ENCODE results near the gene PDE4B. TPM values are rescaled to one million over a fixed set of nuclear protein-coding genes. Genes with fewer than 3 reads are reported as not detected.
"Not testable (repeated sequence)": the region's sequence is repeated elsewhere in the genome, so short reads cannot be mapped to it uniquely, and the experiment has no call there.

The PDE4B gene
- polyA plus RNA-seq, 3 donors from 2014 or later: 7.4 to 25.1 (median 18.9) TPM

DNA sequence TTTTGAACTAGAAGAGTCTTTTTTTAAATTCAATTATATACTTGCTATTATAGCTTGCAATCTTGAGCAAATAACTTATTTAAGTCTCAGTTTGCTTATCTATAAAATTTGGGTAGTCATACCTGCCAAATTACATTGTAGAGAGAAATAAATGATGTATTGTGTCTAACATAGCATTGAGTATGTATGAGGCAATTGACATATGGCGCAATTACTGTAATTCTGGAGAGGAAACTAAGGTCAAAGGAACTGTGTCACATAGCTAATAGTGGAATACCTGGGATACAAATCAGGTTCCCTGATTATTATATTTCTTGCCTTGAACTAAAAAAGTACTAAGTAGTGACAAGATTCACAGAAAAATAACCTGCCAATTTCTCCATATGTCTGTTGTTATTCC, 302.5 kb downstream of the PDE4B start:
- H3K4me3 Mint-ChIP-seq: no peak overlapping the region

DNA sequence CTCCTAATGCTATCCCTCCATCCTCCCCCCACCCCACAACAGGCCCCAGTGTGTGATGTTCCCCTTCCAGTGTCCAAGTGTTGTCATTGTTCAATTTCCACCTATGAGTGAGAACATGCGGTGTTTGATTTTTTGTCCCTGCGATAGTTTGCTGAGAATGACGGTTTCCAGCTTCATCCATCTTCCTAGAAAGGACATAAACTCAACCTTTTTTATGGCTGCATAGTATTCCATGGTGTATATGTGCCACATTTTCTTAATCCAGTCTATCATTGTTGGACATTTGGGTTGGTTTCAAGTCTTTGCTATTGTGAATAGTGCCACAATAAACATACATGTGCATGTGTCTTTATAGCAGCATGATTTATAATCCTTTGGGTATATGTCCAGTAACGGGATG, 308.3 kb downstream of the PDE4B start:
- H3K27me3 Mint-ChIP-seq (ENCODE audit: low read depth in 3 of 3); H3K36me3 Mint-ChIP-seq: not testable (repeated sequence)

More for the DNA sequence above, 302.5 kb downstream of the PDE4B start:
- Mint-ChIP-seq H3K36me3 (no peaks in the 10 kb centered on the region), H3K4me1 (no peaks in the 10 kb centered on the region), H3K27ac (no peak overlapping the region), H3K27me3 (ENCODE audit: low read depth in 3 of 3) (no peaks in the 10 kb centered on the region), H3K9me3 (peaks cover 0 to 12% (median 0%) of the 10 kb centered on the region in 6 donors)
- no peak for DNase-seq

DNA sequence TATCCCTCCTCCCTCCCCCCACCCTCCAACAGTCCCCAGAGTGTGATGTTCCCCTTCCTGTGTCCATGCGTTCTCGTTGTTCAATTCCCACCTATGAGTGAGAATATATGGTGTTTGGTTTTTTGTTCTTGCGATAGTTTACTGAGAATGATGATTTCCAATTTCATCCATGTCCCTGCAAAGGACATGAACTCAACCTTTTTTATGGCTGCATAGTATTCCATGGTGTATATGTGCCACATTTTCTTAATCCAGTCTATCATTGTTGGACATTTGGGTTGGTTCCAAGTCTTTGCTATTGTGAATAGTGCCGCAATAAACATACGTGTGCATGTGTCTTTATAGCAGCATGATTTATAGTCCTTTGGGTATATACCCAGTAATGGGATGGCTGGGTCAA, 311.4 kb downstream of the PDE4B start:
- not testable (repeated sequence) for H3K27me3 Mint-ChIP-seq (ENCODE audit: low read depth in 3 of 3); H3K4me1 Mint-ChIP-seq; DNase-seq; H3K27ac Mint-ChIP-seq; H3K4me3 Mint-ChIP-seq; H3K36me3 Mint-ChIP-seq
- H3K9me3 Mint-ChIP-seq: peaks cover 0 to 11% (median 5%) of the 10 kb centered on the region in 6 donors

More for the DNA sequence above, 308.3 kb downstream of the PDE4B start:
- H3K9me3 Mint-ChIP-seq: peaks cover 0 to 16% (median 4%) of the 10 kb centered on the region in 6 donors
- DNase-seq, H3K4me3 Mint-ChIP-seq, H3K27ac Mint-ChIP-seq, H3K4me1 Mint-ChIP-seq: not testable (repeated sequence)

DNA sequence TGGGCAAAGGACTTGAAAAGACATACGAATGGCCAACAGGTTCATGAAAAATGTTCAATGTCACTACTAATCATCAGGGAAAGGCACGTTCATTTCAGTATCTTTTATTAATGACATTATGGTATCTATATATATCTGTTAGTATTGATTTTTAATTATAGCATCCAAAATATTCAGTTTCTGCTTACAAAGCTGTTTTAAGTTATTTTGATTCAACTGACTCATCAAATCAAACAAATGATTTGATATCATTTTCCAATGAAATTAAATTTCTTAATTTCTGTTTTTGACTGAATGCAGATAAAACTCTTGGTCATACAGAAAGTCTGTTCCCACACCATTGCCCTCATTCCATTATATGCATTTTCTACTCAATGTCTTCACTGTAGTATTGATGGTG, 315.9 kb downstream of the PDE4B start:
- no peak overlapping the region for H3K27ac Mint-ChIP-seq
- H3K9me3 Mint-ChIP-seq: peaks cover 0 to 5% (median 1%) of the 10 kb centered on the region in 6 donors
- no peaks in the 10 kb centered on the region for H3K27me3 Mint-ChIP-seq (ENCODE audit: low read depth in 3 of 3)
- H3K4me1 Mint-ChIP-seq: no peaks in the 10 kb centered on the region
- no peaks in the 10 kb centered on the region for H3K36me3 Mint-ChIP-seq
- H3K4me3 Mint-ChIP-seq: no peak overlapping the region
- DNase-seq: no peak

DNA sequence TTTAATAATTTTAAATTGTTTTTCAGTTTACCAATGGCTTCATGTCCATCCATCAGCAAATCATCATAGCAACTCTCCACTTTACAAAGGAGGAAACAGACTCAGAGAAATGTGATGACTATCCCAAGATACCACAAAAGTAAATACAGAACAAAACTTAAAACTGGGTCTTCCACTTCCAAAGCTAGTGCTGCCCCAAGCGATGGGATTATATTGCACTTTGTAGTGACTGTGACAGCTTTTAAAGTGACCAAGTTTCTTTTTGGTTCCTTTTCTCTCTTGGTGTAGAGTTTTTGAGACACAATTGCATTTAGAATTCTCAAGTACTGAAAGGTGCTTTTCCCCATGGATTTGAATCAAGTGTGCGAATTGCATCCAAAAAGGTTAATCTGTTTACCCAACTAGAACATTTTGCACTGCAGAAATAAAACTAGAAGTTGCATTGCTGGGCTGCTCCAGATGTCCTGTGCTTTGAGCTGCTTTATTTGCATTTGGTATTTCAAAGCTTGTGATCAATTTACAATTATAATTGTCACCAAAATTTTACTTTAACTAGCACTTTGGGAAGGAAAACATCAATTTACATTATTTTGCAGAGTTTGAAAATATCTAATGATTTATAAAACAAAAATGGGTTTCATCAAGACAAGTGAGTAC, 320.2 kb downstream of the PDE4B start:
- no peaks in the 10 kb centered on the region for H3K36me3 Mint-ChIP-seq
- H3K9me3 Mint-ChIP-seq: peaks cover 0 to 3% (median 0%) of the 10 kb centered on the region in 6 donors
- no peaks in the 10 kb centered on the region for H3K27me3 Mint-ChIP-seq (ENCODE audit: low read depth in 3 of 3)
- DNase-seq: no peak
- no peaks in the 10 kb centered on the region for H3K4me1 Mint-ChIP-seq
- H3K4me3 Mint-ChIP-seq: no peak overlapping the region
- no peak overlapping the region for H3K27ac Mint-ChIP-seq

DNA sequence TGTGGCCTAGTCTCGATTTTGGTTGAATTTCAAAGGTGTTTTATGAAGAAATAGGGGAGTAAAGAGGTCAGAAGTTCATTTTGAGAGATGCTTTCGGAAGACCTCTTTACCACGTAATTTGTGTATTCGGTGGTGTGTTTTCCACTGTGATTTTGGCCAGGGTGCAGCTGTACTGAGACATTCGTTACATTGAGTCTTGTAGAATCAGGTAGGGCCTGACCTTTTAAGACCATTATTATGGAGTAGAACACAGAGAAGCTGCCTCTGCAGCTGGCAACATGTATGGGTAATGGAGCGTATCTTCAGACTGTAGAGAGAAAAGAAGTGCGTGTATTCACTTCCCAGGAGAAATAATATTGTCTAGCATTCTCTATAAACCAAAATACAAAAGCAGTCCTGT, 326.5 kb downstream of the PDE4B start:
- no peak overlapping the region for H3K4me3 Mint-ChIP-seq
- no peaks in the 10 kb centered on the region for H3K4me1 Mint-ChIP-seq
- H3K27ac Mint-ChIP-seq: no peak overlapping the region
- no peaks in the 10 kb centered on the region for H3K36me3 Mint-ChIP-seq
- H3K27me3 Mint-ChIP-seq (ENCODE audit: low read depth in 3 of 3): no peaks in the 10 kb centered on the region
- peaks cover 0 to 6% (median 0%) of the 10 kb centered on the region in 6 donors for H3K9me3 Mint-ChIP-seq
- no peak for DNase-seq

DNA sequence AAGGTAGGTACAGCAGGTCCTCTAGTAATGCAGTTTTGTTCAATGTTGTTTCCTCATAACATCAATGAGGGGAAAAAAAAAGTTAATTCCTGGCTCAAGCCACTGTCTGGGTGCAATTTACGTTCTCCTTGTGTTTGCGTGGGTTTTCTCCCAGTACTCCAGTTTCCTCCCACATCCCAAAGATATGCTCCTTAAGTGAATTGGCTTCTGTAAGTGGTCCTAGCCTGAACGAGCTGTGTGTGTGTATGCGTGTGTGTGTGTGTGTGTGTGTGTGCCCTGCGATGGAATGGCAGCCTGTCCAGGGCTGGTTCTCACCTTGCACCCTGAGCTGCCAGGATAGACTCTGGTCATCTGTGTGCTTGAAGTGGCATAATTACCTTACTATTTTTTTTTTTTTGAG, 332.0 kb downstream of the PDE4B start:
- Mint-ChIP-seq H3K27ac (no peak overlapping the region), H3K4me1 (no peaks in the 10 kb centered on the region), H3K4me3 (no peak overlapping the region), H3K27me3 (ENCODE audit: low read depth in 3 of 3) (no peaks in the 10 kb centered on the region), H3K36me3 (no peaks in the 10 kb centered on the region), H3K9me3 (peaks cover 0 to 10% (median 1%) of the 10 kb centered on the region in 6 donors)
- DNase-seq: no peak

DNA sequence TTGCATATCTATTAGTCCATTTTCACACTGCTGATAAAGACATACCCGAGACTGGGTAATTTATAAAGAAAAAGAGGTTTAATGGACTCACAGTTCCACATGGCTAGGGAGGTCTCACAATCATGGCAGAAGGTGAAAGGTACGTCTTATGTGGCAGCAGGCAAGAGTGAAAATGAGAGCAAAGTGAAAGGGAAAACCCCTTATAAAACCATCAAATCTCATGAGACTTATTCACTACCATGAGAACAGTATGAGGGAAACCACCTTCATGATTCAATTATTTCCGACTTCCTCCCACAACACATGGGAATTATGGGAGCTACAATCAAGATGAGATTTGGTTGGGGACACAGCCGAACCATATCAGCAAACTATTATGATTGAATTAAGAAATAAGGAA, 335.9 kb downstream of the PDE4B start:
- not testable (repeated sequence) for H3K4me1 Mint-ChIP-seq; H3K36me3 Mint-ChIP-seq; H3K9me3 Mint-ChIP-seq; H3K4me3 Mint-ChIP-seq; DNase-seq; H3K27ac Mint-ChIP-seq; H3K27me3 Mint-ChIP-seq (ENCODE audit: low read depth in 3 of 3)

DNA sequence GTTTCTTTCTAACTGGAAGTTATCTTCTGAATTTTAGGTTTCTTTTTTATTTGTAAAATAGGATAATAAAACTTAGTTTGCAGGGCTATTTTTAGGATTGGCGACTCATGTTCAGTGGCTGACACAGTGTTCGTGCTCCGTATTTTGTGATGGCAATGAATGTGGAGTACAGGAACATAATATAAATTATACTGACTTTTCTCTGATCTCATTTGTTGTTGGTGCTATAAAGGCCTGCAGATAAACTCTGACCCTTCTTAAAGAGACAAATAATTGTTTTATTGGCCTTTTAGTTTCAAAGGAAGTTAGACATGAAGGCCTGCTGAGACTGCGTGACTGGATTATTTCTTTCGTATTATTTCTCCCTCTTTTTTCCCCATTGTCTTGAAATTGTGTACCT, 339.6 kb downstream of the PDE4B start:
- DNase-seq: no peak
- peaks cover 1 to 3% (median 2%) of the 10 kb centered on the region in 3 donors for H3K27me3 Mint-ChIP-seq (ENCODE audit: low read depth in 3 of 3)
- no peak overlapping the region for H3K4me3 Mint-ChIP-seq
- H3K9me3 Mint-ChIP-seq: peaks cover 0 to 5% (median 0%) of the 10 kb centered on the region in 6 donors
- peaks cover 0 to 3% (median 0%) of the 10 kb centered on the region in 3 donors for H3K36me3 Mint-ChIP-seq
- no peak overlapping the region for H3K27ac Mint-ChIP-seq
- H3K4me1 Mint-ChIP-seq: no peaks in the 10 kb centered on the region

DNA sequence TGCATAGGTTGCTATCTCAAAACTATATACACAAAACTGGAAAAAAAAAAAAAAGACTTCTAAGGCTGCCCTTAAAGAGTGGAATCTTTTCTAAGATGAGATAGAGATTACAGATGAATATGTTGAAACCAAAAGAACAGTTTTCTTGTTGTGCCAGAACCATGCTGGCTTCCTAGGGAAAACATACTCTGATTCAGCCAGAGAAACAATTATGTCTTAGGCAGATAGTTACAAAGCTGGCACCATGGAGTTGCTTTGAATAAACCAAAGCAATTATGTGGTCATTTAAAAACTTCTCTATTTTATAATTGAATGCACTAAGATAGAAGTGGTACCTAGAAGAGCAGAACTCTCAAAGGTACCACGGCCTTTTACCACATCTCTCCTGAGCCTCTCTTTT, 341.3 kb downstream of the PDE4B start:
- H3K9me3 Mint-ChIP-seq: peaks cover 0 to 3% (median 0%) of the 10 kb centered on the region in 6 donors
- peaks cover 0 to 3% (median 0%) of the 10 kb centered on the region in 3 donors for H3K36me3 Mint-ChIP-seq
- H3K4me3 Mint-ChIP-seq: no peak overlapping the region
- no peak for DNase-seq
- no peaks in the 10 kb centered on the region for H3K4me1 Mint-ChIP-seq
- H3K27ac Mint-ChIP-seq: no peak overlapping the region
- peaks cover 1 to 3% (median 2%) of the 10 kb centered on the region in 3 donors for H3K27me3 Mint-ChIP-seq (ENCODE audit: low read depth in 3 of 3)

DNA sequence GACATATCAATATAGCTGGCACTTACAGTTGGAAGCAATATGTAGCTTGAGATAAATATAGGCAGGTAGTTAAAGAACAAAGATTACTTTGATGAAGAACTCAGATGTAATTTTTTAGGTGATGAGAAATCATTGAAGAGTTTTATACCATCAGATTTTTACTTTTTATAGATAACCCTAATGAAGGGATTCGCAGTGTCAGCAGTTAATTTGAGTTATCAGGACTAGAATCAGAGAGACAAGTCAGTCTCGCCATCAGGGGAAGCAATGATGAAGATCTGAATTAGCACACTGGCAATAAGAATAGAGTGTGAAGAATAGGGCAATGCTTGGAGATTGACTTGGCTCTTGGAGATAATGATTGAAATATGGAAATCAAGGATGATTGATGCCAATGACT, 342.5 kb downstream of the PDE4B start:
- DNase-seq: no peak
- no peak overlapping the region for H3K27ac Mint-ChIP-seq
- H3K4me3 Mint-ChIP-seq: no peak overlapping the region
- peaks cover 0 to 3% (median 0%) of the 10 kb centered on the region in 3 donors for H3K36me3 Mint-ChIP-seq
- H3K9me3 Mint-ChIP-seq: peaks cover 0 to 3% (median 0%) of the 10 kb centered on the region in 6 donors
- no peaks in the 10 kb centered on the region for H3K4me1 Mint-ChIP-seq
- H3K27me3 Mint-ChIP-seq (ENCODE audit: low read depth in 3 of 3): peaks cover 1 to 6% (median 4%) of the 10 kb centered on the region in 3 donors

DNA sequence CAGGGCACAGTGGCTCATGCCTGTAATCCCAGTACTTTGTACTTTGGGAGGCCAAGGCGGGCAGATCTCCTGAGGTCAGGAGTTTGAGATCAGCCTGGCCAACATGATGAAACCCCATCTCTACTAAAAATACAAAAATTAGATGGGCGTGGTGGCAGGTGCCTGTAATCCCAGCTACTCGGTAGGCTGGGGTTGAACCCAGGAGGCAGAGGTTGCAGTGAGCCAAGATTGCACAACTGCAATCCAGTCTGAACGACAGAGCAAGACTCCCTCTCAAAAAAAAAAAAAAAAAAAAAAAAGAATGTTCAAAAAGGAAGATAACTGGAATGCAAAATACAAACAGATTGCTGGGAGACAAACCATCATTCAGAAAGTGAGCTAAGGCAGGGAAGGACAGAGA, 343.7 kb downstream of the PDE4B start:
- not testable (repeated sequence) for H3K27me3 Mint-ChIP-seq (ENCODE audit: low read depth in 3 of 3); H3K36me3 Mint-ChIP-seq; DNase-seq; H3K4me3 Mint-ChIP-seq; H3K9me3 Mint-ChIP-seq; H3K27ac Mint-ChIP-seq; H3K4me1 Mint-ChIP-seq

DNA sequence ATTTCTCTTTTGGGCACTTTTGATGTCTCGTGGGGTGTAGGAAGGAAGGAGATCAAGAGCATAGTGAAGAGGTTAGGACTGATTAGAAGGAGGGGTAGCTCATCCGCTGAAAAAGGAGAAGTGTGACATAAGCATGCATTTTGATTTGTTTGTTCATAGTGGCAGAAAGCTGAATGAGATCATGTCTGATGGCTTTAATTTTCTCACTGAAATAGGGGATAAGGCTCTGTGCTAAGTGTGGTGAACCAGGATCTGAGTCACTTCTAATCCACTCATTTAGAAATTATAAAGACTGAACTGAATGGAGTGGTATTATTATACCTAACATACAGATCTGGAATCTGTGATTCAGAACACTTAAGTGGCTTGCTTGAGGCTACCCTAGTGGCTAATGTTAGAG, 344.5 kb downstream of the PDE4B start:
- H3K27ac Mint-ChIP-seq: no peak overlapping the region
- no peak overlapping the region for H3K4me3 Mint-ChIP-seq
- peaks cover 1 to 6% (median 2%) of the 10 kb centered on the region in 3 donors for H3K27me3 Mint-ChIP-seq (ENCODE audit: low read depth in 3 of 3)
- H3K4me1 Mint-ChIP-seq: no peaks in the 10 kb centered on the region
- no peak for DNase-seq
- H3K9me3 Mint-ChIP-seq: no peaks in the 10 kb centered on the region
- H3K36me3 Mint-ChIP-seq: peaks cover 0 to 3% (median 0%) of the 10 kb centered on the region in 3 donors

DNA sequence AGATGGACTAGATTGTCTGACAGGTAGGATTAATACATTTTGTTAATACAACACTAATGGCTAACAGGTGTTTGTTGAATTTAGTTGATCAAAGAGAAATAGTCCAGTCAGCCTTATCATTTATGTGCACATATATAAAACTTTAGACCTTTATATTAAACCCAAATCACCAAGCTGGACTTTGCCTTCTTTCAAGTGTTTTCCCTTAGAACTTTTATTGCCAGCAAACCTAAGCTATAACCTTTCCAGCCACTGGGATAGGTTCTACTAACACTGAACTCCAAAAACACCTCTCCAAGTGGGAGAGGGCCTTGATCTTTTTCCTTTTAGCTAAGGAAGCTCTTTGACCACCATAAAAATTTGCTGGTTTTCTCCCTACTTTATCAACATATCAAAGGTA, 345.9 kb downstream of the PDE4B start:
- Mint-ChIP-seq H3K27me3 (ENCODE audit: low read depth in 3 of 3) (peaks cover 1 to 5% (median 2%) of the 10 kb centered on the region in 3 donors), H3K4me3 (no peak overlapping the region), H3K9me3 (no peaks in the 10 kb centered on the region), H3K27ac (no peak overlapping the region), H3K4me1 (no peaks in the 10 kb centered on the region), H3K36me3 (peaks cover 0 to 3% (median 0%) of the 10 kb centered on the region in 3 donors)
- no peak for DNase-seq

DNA sequence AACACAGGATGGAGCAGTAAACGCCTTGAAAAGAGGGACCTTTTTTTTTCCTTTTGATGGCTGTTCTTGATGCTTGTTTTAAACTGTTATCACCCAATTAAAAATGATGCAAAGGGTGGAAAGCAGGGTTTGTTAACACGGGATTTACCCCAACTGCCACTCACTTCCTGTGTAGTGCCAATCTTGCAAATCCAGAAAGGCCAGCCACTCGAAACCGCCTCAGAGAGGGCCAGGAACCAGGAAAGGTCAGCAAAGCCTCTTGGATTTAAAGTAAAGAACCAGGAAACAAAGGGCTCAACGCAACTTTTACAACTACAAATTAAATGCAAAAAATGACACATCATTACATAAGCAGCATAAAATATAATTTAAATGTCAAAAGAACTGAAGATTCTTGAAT, 347.4 kb downstream of the PDE4B start:
- Mint-ChIP-seq H3K9me3 (no peaks in the 10 kb centered on the region), H3K4me3 (no peak overlapping the region)

More for the DNA sequence above, 347.4 kb downstream of the PDE4B start:
- Mint-ChIP-seq H3K27ac (no peak overlapping the region), H3K4me1 (no peaks in the 10 kb centered on the region), H3K27me3 (ENCODE audit: low read depth in 3 of 3) (peaks cover 1 to 2% (median 2%) of the 10 kb centered on the region in 3 donors), H3K36me3 (peaks cover 0 to 3% (median 0%) of the 10 kb centered on the region in 3 donors)
- DNase-seq: no peak

Measured in immature natural killer cell (primary cell).